Adrenal gland (tissue), 12 donors: ENCODE data around the gene MLST8. TPM values are rescaled to one million over a fixed set of nuclear protein-coding genes. Genes with fewer than 3 reads are reported as not detected.

Source experiments
- DNase-seq, 7 donors: peaks; one replicate each; pipeline ENCODE4 v3.0.0-alpha.2; 2019 to 2020
- H3K27ac ChIP-seq, 5 donors: fragments of 200-600 bp; sonication (generic) in 4 of 5; 1 replicate in 3 of 5; 2 replicates in 2 of 5; pipeline versions ENCODE4 v1.5.1 to v1.8.0; 2016 to 2020; ENCODE audit warnings: mild to moderate bottlenecking in 1 of 5
- H3K27me3 ChIP-seq: fragments of 200-600 bp; 2 replicates; pipeline ENCODE4 v1.8.0; 2021
- H3K36me3 ChIP-seq, 2 donors: fragments of 200-600 bp; replicated peaks in 1 of 2; 1 replicate in 1 of 2; 2 replicates in 1 of 2; pipeline versions ENCODE4 v1.5.1 to v1.8.0; 2018 to 2022
- H3K4me1 ChIP-seq, 2 donors: fragments of 200-600 bp; replicated peaks in 1 of 2; 1 replicate in 1 of 2; 2 replicates in 1 of 2; pipeline versions ENCODE4 v1.5.1 to v1.8.0; 2018 to 2021
- H3K4me3 ChIP-seq, 4 donors: fragments of 200-600 bp; sonication (generic) in 3 of 4; one replicate each; pipeline ENCODE4 v1.5.1; 2016 to 2018
- H3K9me3 ChIP-seq, 3 donors: fragments of 200-600 bp; sonication (generic) in 1 of 3; replicated peaks in 1 of 3; 1 replicate in 2 of 3; 2 replicates in 1 of 3; pipeline versions ENCODE4 v1.5.1 to v1.8.0; 2016 to 2021
- POLR2A ChIP-seq, 2 donors: fragments of 450-650 bp; IDR thresholded peaks; one replicate each; pipeline ENCODE4 v1.6.1; 2017; ENCODE audit warnings: antibody characterized with exemption in 2 of 2, mild to moderate bottlenecking in 2 of 2, moderate library complexity in 1 of 2
- WGBS, 4 donors: extraction: QIAGEN DNeasy Blood & Tissue Kit in 2 of 4; methylation state at CpG; one replicate each; pipeline versions ENCODE4 v1.1.5 to v1.1.7; 2013 to 2017; 5-methylcytosine and 5-hydroxymethylcytosine counted together
- intact Hi-C, 2 donors: fragments of 100-400 bp; cut with DNase I; formaldehyde crosslinking; loops; one replicate each; pipeline versions ENCODE4 v1.14.1 to v1.15.0; 2022 to 2023
- polyA plus RNA-seq, 3 donors: library from polyadenylated mRNA; stranded (reverse); fragments of 200-250 nt in 2 of 3; fragments of 350-450 nt in 1 of 3; fragmentation: Illumina TruSeq in 1 of 3; extraction: RNeasy Lipid Tissue Mini Kit (QIAGEN cat#74804) in 1 of 3; gene quantifications; one replicate each; pipeline ENCODE4 v1.2.3, GENCODE V29; 2013 to 2014
- total RNA-seq, 9 donors: library from RNA; depleted of rRNA in 4 of 9; stranded (reverse); fragments of >200 nt in 4 of 9; fragments of 120-200 nt in 1 of 9; fragmentation: NEBNext Ultra II Directional in 1 of 9; extraction: Animal tissue kit (Norgen Biotek cat#: 25700) in 1 of 9; gene quantifications; one replicate each; pipeline versions ENCODE4 v1.1.0 to v1.2.4, GENCODE V29; 2013 to 2023
- TF ChIP-seq, protein P1 (sequence below), 6 experiments: fragments of 450-650 bp in 4 of 6; fragments of 200-600 bp in 2 of 6; sonication (generic) in 1 of 6; IDR thresholded peaks; 1 replicate in 5 of 6; 2 replicates in 1 of 6; pipeline versions ENCODE4 v1.5.1 to v1.8.0; 2016 to 2021; ENCODE audit warnings: antibody characterized with exemption in 6 of 6, mild to moderate bottlenecking in 2 of 6, moderate library complexity in 1 of 6
- donor health status: healthy with polysubstance abuse.
- donor health status: Bipolar disorder and iron deficiency.
- donor health status: DM: yes; HTN: yes; CAD: no.
- donor health status: DM: no; HTN: no; CAD: no.
- donor health status: DM: no; HTN: no; CAD: no.
- donor health status: DM: yes; HTN: yes; CAD: no.

Gene MLST8
- total and polyA plus RNA-seq, 12 donors, result 21.9 to 116 (median 57.2) TPM

GRCh38 chr16:2160915-2161551 lies 44.2 kb upstream of the MLST8 start:
- Histone ChIP-seq H3K36me3 (peaks cover 0 to 4% of the 10 kb centered on the region in 2 donors), H3K4me1 (peaks cover 14 to 46% of the 10 kb centered on the region in 2 donors), H3K27me3 (no peaks in the 10 kb centered on the region), H3K27ac (peak overlapping the region in 2 of 5 donors; percentile 52 to 96), H3K4me3 (no peak overlapping the region), H3K9me3 (no peaks in the 10 kb centered on the region)
- WGBS, 4 donors, result 71 to 88% (median 77%) methylated on average over 15 to 20 of the region's 20 CpGs
- intact Hi-C loops, result loop anchor here in 1 of 2 donors (10.0 kb wide), 1 partner anchor 94 kb away; the partner anchor contains the start of gene ECI1
- DNase-seq, result no peak
- TF ChIP-seq, protein P1, sequence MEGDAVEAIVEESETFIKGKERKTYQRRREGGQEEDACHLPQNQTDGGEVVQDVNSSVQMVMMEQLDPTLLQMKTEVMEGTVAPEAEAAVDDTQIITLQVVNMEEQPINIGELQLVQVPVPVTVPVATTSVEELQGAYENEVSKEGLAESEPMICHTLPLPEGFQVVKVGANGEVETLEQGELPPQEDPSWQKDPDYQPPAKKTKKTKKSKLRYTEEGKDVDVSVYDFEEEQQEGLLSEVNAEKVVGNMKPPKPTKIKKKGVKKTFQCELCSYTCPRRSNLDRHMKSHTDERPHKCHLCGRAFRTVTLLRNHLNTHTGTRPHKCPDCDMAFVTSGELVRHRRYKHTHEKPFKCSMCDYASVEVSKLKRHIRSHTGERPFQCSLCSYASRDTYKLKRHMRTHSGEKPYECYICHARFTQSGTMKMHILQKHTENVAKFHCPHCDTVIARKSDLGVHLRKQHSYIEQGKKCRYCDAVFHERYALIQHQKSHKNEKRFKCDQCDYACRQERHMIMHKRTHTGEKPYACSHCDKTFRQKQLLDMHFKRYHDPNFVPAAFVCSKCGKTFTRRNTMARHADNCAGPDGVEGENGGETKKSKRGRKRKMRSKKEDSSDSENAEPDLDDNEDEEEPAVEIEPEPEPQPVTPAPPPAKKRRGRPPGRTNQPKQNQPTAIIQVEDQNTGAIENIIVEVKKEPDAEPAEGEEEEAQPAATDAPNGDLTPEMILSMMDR (IDR thresholded peaks at IDR 0.05), result no peak
- no peak for TF ChIP-seq POLR2A (IDR thresholded peaks at IDR 0.05)

- Histone ChIP-seq H3K27ac (peak overlapping the region in 2 of 5 donors; percentile 52 to 96), H3K9me3 (no peaks in the 10 kb centered on the region), H3K27me3 (no peaks in the 10 kb centered on the region), H3K4me3 (no peak overlapping the region), H3K4me1 (peaks cover 5 to 39% of the 10 kb centered on the region in 2 donors), H3K36me3 (peaks cover 0 to 12% of the 10 kb centered on the region in 2 donors)
- intact Hi-C loops, result loop anchor here in 1 of 2 donors (10.0 kb wide), 1 partner anchor 93 kb away; the partner anchor contains the start of gene ECI1
- TF ChIP-seq, protein P1 (IDR thresholded peaks at IDR 0.05), result no peak
- TF ChIP-seq POLR2A (IDR thresholded peaks at IDR 0.05), result no peak
- 94 to 98% (median 96%) methylated on average over 8 to 10 of the region's 10 CpGs for WGBS, 4 donors
- DNase-seq, result no peak
Observed at GRCh38 chr16:2161911-2162310, 43.3 kb upstream of the MLST8 start.

GRCh38 chr16:2162676-2163118 lies 42.6 kb upstream of the MLST8 start:
- H3K4me3 ChIP-seq, result no peak overlapping the region
- 81 to 93% (median 87%) methylated on average over 3 to 13 of the region's 13 CpGs for WGBS, 4 donors
- intact Hi-C loops, result loop anchor here in 1 of 2 donors (10.0 kb wide), 1 partner anchor 92 kb away; the partner anchor contains the start of gene ECI1
- no peaks in the 10 kb centered on the region for H3K9me3 ChIP-seq
- DNase-seq, result no peak
- no peaks in the 10 kb centered on the region for H3K27me3 ChIP-seq
- TF ChIP-seq, protein P1 (IDR thresholded peaks at IDR 0.05), result no peak
- no peak for TF ChIP-seq POLR2A (IDR thresholded peaks at IDR 0.05)
- H3K36me3 ChIP-seq, result peaks cover 0 to 12% of the 10 kb centered on the region in 2 donors
- H3K27ac ChIP-seq, result peak overlapping the region in 1 of 5 donors; percentile 12
- H3K4me1 ChIP-seq, result peaks cover 0 to 31% of the 10 kb centered on the region in 2 donors

- DNase-seq, result peak in 1 of 7 donors; percentile 41
- intact Hi-C loops, result loop anchor here in 1 of 2 donors (10.0 kb wide), 1 partner anchor 91 kb away; the partner anchor contains the start of gene ECI1
- Histone ChIP-seq H3K4me1 (peaks cover 0 to 25% of the 10 kb centered on the region in 2 donors), H3K27ac (peak overlapping the region in 1 of 5 donors; percentile 12), H3K36me3 (peaks cover 0 to 12% of the 10 kb centered on the region in 2 donors), H3K4me3 (no peak overlapping the region), H3K27me3 (no peaks in the 10 kb centered on the region), H3K9me3 (no peaks in the 10 kb centered on the region)
- 64 to 74% (median 69%) methylated on average over 9 to 26 of the region's 26 CpGs for WGBS, 4 donors
- TF ChIP-seq, protein P1 (IDR thresholded peaks at IDR 0.05), result no peak
- TF ChIP-seq POLR2A (IDR thresholded peaks at IDR 0.05), result no peak
Observed at GRCh38 chr16:2163211-2163881, 41.9 kb upstream of the MLST8 start.
